ENCODE measurements around the gene MEIS2. TPM values are rescaled to one million over a fixed set of nuclear protein-coding genes. Genes with fewer than 3 reads are reported as not detected.

Gene MEIS2
- total and polyA plus RNA-seq, 2 of the 13 experiments (the other 11 are each of a cell fraction or from before 2014, with no cell fraction given) = 10.7 to 12.4 TPM

- no peak for FAIRE-seq
- peaks cover 33% of the 10 kb centered on the region for H3K4me1 ChIP-seq (ENCODE audit: insufficient read depth, low read length)
- H3K36me3 ChIP-seq (replicated peaks in 1 of 2; ENCODE audit: control insufficient read depth in 1 of 2, insufficient read depth in 2 of 2, low read length in 2 of 2) = peaks cover 0 to 7% of the 10 kb centered on the region in 2 experiments; a peak in 1 of 5 replicates
- H3K79me2 ChIP-seq (ENCODE audit: insufficient read depth, low read length) = no peaks in the 10 kb centered on the region
- ChIA-PET CTCF (ENCODE audit: low intra/inter-chr PET ratio, low total read pairs) (no interaction called here), POLR2A (no interaction called here)
- no peaks in the 10 kb centered on the region for H3K9me3 ChIP-seq (ENCODE audit: low read length)
- H3K27ac ChIP-seq (ENCODE audit: extremely low read length, insufficient read depth, low read length) = peak overlapping the region; percentile 44
- no peak for ATAC-seq
- in situ Hi-C loops (cut with HindIII; ENCODE audit: extremely low pct_ligation_motif_present, low pct_unique_long_range_greater_than_20kb) (no loop called here), intact Hi-C loops (cut with micrococcal nuclease; ENCODE audit: unreplicated experiment) (no loop called here)
- H3K9ac ChIP-seq (ENCODE audit: insufficient read depth, low read depth, low read length) = no peak overlapping the region
- 92% methylated on average over 3 of the region's 3 CpGs for WGBS (ENCODE audit: low lambda C conversion rate)
- H2AFZ ChIP-seq (ENCODE audit: low read length) = no peak overlapping the region
- DNase-seq (ENCODE audit: low spot score) = peak; percentile 42
- no TSS peak for BruUV-seq (replicated peaks)
- no peak overlapping the region for H3K4me2 ChIP-seq (ENCODE audit: low read depth, low read length)
- H3K27me3 ChIP-seq (ENCODE audit: control insufficient read depth in 1 of 2, insufficient read depth in 2 of 2, low read length in 2 of 2) = no peaks in the 10 kb centered on the region
- H3K4me3 ChIP-seq (replicated peaks in 1 of 3; ENCODE audit: insufficient read depth in 1 of 3, low read depth in 2 of 3, low read length in 3 of 3) = no peak overlapping the region
- H4K20me1 ChIP-seq (ENCODE audit: insufficient read depth, low read length) = no peaks in the 10 kb centered on the region
- TF ChIP-seq HNF4A (CRISPR knock-in tag; IDR thresholded peaks at IDR 0.05) (peak; percentile 41), TGIF2 (CRISPR knock-in tag; IDR thresholded peaks at IDR 0.05) (no peak), FOXC1 (CRISPR knock-in tag; IDR thresholded peaks at IDR 0.05; ENCODE audit: borderline replicate concordance) (no peak), PPARG (CRISPR knock-in tag; conservative IDR thresholded peaks at IDR 0.05) (0 out of 2 replicates have a peak, but pooled peaks have one; percentile 27), PAXIP1 (CRISPR knock-in tag; conservative IDR thresholded peaks at IDR 0.05) (0 out of 2 replicates have a peak, but pooled peaks have one; percentile 35), HNF4G (IDR thresholded peaks at IDR 0.05; ENCODE audit: borderline replicate concordance, low read depth, low read length) (peak; percentile 24; the same call in 1 of the 2 replicates), HNF4G (CRISPR knock-in tag; IDR thresholded peaks at IDR 0.05; ENCODE audit: borderline replicate concordance, low read depth) (no peak), SIX4 (CRISPR knock-in tag; IDR thresholded peaks at IDR 0.05) (peak; percentile 72; the same call in 1 of the 2 replicates), ZBTB7A (CRISPR knock-in tag; IDR thresholded peaks at IDR 0.05) (no peak), SIX1 (CRISPR knock-in tag; IDR thresholded peaks at IDR 0.05; ENCODE audit: borderline replicate concordance) (peak; percentile 70; the same call in 1 of the 2 replicates), ZNF335 (CRISPR knock-in tag; IDR thresholded peaks at IDR 0.05) (no peak)
Measured at GRCh38 chr15:37008205-37008604, 92.1 kb downstream of the MEIS2 start.

Data from HepG2 (cell line).